OCI-LY7 (cell line): ENCODE measurements around the gene RHOJ. TPM values are rescaled to one million over a fixed set of nuclear protein-coding genes. Genes with fewer than 3 reads are reported as not detected.

ENCODE experiments used
- BruUV-seq: library from RNA; stranded (reverse); fragments of 400-500 nt; replicated peaks from 2 replicates; lab custom pipeline; 2021; lab: Mats Ljungman, UMichigan
- CTCF ChIA-PET: fragments of 300-600 bp; sonication (Branson Sonifier 250); formaldehyde crosslinking; loops from one replicate; lab custom pipeline; 2022; ENCODE audit warnings: antibody characterized with exemption; ENCODE audit not compliant: unreplicated experiment; lab: Charles Lee
- POLR2A ChIA-PET: fragments of 300-600 bp; sonication (Branson Sonifier 250); formaldehyde crosslinking; loops from one replicate; lab custom pipeline; 2022; ENCODE audit warnings: antibody characterized with exemption; lab: Charles Lee
- DNase-seq: peaks from one replicate; pipeline ENCODE4 v3.0.0-alpha.2; 2015; ENCODE audit warnings: low spot score
- H2AFZ ChIP-seq: fragments of 200-600 bp; sonication (generic), shearing (Covaris generic); 2 replicates; pipeline ENCODE4 v1.6.1; 2014; ENCODE audit warnings: mild to moderate bottlenecking, antibody characterized with exemption, low read length, moderate library complexity
- H3K27ac ChIP-seq: fragments of 200-600 bp; sonication (generic); 2 replicates; pipeline ENCODE4 v1.5.1; 2014; ENCODE audit warnings: mixed run types, low read depth, mild to moderate bottlenecking, moderate library complexity, low read length, inconsistent platforms; ENCODE audit not compliant: poor library complexity, severe bottlenecking
- H3K36me3 ChIP-seq: fragments of 200-600 bp; sonication (generic); 2 replicates; pipeline ENCODE4 v1.6.1; 2014; ENCODE audit warnings: mild to moderate bottlenecking, antibody characterized with exemption, low read length, moderate library complexity, mixed read lengths; ENCODE audit not compliant: insufficient read depth
- H3K4me1 ChIP-seq: fragments of 200-600 bp; sonication (generic); 2 replicates; pipeline ENCODE4 v1.5.1; 2014; ENCODE audit warnings: mild to moderate bottlenecking, low read length; ENCODE audit not compliant: insufficient read depth, poor library complexity, severe bottlenecking
- H3K4me2 ChIP-seq: fragments of 200-600 bp; sonication (generic); 2 replicates; pipeline ENCODE4 v1.6.1; 2014; ENCODE audit warnings: mild to moderate bottlenecking, low read length
- H3K4me3 ChIP-seq: fragments of 200-600 bp; sonication (generic); 2 replicates; pipeline ENCODE4 v1.5.1; 2014; ENCODE audit warnings: mild to moderate bottlenecking, low read depth, low read length; ENCODE audit not compliant: poor library complexity, severe bottlenecking
- H3K79me2 ChIP-seq: fragments of 200-600 bp; sonication (generic); 2 replicates; pipeline ENCODE4 v1.6.1; 2016; ENCODE audit warnings: low read depth, mild to moderate bottlenecking, low read length, moderate library complexity, mixed read lengths; ENCODE audit not compliant: insufficient read depth
- H3K9me2 ChIP-seq: fragments of 200-600 bp; sonication (generic); 2 replicates; pipeline ENCODE4 v1.6.1; 2016; ENCODE audit warnings: mild to moderate bottlenecking, low read length, mixed read lengths; ENCODE audit not compliant: insufficient read depth
- H3K9me3 ChIP-seq: fragments of 200-600 bp; sonication (generic); 2 replicates; pipeline ENCODE4 v1.6.1; 2014; ENCODE audit warnings: mild to moderate bottlenecking, mixed run types, low read length, mixed read lengths
- H4K20me1 ChIP-seq: fragments of 200-600 bp; sonication (generic); 2 replicates; pipeline ENCODE4 v1.6.1; 2014; ENCODE audit warnings: mild to moderate bottlenecking, antibody characterized with exemption, low read length, moderate library complexity, mixed read lengths; ENCODE audit not compliant: insufficient read depth
- CTCF ChIP-seq: fragments of 200-600 bp; sonication (generic); conservative IDR thresholded peaks from 2 replicates; pipeline ENCODE4 v1.5.1; 2014; ENCODE audit warnings: mild to moderate bottlenecking, antibody characterized with exemption, low read length, moderate library complexity, mixed read lengths
- EZH2phosphoT487 ChIP-seq: fragments of 200-600 bp; sonication (generic); IDR thresholded peaks from 2 replicates; pipeline ENCODE4 v1.6.1; 2018; ENCODE audit warnings: low read depth, borderline replicate concordance, mild to moderate bottlenecking, mixed run types, antibody characterized with exemption, low read length, moderate library complexity, mixed read lengths
- intact Hi-C: fragments of 100-400 bp; cut with micrococcal nuclease; formaldehyde crosslinking; loops from one replicate; pipeline ENCODE4 v1.10.0; 2022; ENCODE audit not compliant: unreplicated experiment
- total RNA-seq, 2 experiments: library from RNA; depleted of rRNA in 1 of 2; stranded (reverse); fragments of >200 nt in 1 of 2; shearing (Covaris generic) in 1 of 2; gene quantifications; 2 replicates each; pipeline ENCODE4 v1.2.3, GENCODE V29; 2014 to 2022

RHOJ gene
- total RNA-seq, 2 experiments from 2014 or later, result not detected

DNA sequence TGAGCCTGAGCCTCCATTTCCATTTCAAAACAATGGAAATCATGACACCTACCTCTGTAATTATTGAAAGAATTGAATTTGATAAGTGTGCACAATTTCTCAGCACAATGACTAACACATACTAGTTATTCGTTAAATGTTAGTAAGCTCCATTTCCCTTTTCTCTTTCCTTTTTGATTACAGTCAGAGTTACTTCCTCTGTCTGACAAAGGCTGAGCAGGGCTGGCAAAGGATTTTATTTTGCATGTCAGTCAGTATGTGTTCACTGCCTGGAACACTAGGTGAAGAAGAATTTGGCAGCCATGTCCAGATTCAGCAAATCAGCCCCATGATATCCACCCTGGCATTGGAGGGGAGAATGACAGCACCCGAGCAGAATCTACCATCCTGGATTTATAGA is 12.2 kb upstream of the RHOJ start:
- H3K27ac ChIP-seq, result no peak overlapping the region
- H2AFZ ChIP-seq, result no peak overlapping the region
- no peak for TF ChIP-seq EZH2phosphoT487
- TF ChIP-seq CTCF, result no peak
- no peaks in the 10 kb centered on the region for H3K4me1 ChIP-seq
- ChIA-PET POLR2A (interaction anchor here (0.7 kb wide), 2 partner anchors 34 to 232 kb away, joined by 3 to 6 read pairs; no protein-coding TSS in a partner anchor), CTCF (no interaction called here)
- no peak for DNase-seq
- no peaks in the 10 kb centered on the region for H3K79me2 ChIP-seq
- H4K20me1 ChIP-seq, result no peaks in the 10 kb centered on the region
- no peak overlapping the region for H3K4me3 ChIP-seq
- intact Hi-C loops, result no loop called here
- no peaks in the 10 kb centered on the region for H3K9me2 ChIP-seq
- BruUV-seq, result no TSS peak
- no peaks in the 10 kb centered on the region for H3K36me3 ChIP-seq
- no peak overlapping the region for H3K4me2 ChIP-seq
- no peaks in the 10 kb centered on the region for H3K9me3 ChIP-seq

DNA sequence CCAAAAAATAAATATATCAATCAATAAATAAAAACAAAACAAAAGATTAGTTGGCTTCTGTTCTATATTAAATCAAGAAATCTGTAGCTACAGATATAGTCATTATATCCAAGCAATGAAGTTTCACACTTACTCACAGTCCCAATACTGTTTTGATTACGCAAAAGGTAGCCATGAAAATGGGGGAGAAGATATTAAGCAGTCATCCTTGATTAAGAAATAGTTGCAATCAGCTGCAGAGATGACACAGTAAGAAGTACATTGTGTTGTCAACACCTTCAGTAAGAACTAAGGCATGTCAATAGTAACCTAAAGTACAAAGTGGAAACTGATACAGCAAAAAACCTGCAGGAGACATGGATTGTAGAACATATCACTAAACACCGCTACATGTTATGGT is 11.0 kb upstream of the RHOJ start:
- Histone ChIP-seq H4K20me1 (no peaks in the 10 kb centered on the region), H3K4me3 (no peak overlapping the region), H3K79me2 (no peaks in the 10 kb centered on the region), H3K9me2 (no peaks in the 10 kb centered on the region), H3K36me3 (no peaks in the 10 kb centered on the region), H2AFZ (no peak overlapping the region), H3K4me1 (no peaks in the 10 kb centered on the region), H3K27ac (no peak overlapping the region), H3K4me2 (no peak overlapping the region), H3K9me3 (no peaks in the 10 kb centered on the region)
- intact Hi-C loops, result no loop called here
- TF ChIP-seq EZH2phosphoT487 (no peak), CTCF (no peak)
- DNase-seq, result no peak
- ChIA-PET POLR2A (interaction anchor here (0.9 kb wide), 1 partner anchor 26 kb away, joined by 4 read pairs; no protein-coding TSS in a partner anchor), CTCF (no interaction called here)
- no TSS peak for BruUV-seq

DNA sequence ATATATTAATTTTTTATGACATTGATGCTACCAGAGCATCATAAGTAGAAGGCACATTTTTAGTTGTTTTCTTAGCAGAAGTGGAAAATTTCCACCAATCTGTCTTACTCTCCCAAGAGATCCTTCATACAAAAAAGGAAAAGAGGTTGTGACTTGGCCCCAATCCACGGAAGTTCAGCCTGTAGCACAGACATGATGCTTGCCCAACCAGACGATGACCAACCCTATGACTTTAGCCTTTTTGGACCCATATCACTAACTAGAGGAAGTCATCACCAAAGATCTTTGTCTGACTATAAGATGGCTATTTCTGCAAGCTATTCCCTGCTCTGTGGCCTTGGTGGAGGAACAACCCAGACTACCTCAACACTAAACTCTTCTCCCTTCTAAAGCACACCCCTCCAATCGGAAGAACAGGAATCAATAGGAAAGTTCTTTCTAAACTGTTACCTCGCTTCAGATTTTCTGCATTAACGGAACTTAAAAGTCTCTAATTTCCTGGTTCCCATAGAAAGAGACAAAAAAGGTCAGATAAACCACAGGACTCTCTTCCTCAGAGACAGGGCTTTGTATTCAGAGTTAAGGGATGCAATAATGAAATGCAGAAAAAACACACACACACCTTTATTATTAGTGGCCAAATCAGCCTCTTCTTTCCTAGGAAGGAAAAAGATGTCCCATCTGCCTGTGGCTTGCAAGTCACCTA is 4.1 kb upstream of the RHOJ start:
- H3K4me3 ChIP-seq, result no peak overlapping the region
- H3K27ac ChIP-seq, result no peak overlapping the region
- H3K79me2 ChIP-seq, result no peaks in the 10 kb centered on the region
- no peak for TF ChIP-seq CTCF
- no peak for TF ChIP-seq EZH2phosphoT487
- H3K4me2 ChIP-seq, result no peak overlapping the region
- BruUV-seq, result no TSS peak
- DNase-seq, result no peak
- H4K20me1 ChIP-seq, result no peaks in the 10 kb centered on the region
- no peaks in the 10 kb centered on the region for H3K9me3 ChIP-seq
- ChIA-PET POLR2A (no interaction called here), CTCF (no interaction called here)
- no peaks in the 10 kb centered on the region for H3K9me2 ChIP-seq
- H2AFZ ChIP-seq, result no peak overlapping the region
- H3K36me3 ChIP-seq, result no peaks in the 10 kb centered on the region
- intact Hi-C loops, result no loop called here
- no peaks in the 10 kb centered on the region for H3K4me1 ChIP-seq
